Neuronal stem cell (in vitro differentiated cells): ENCODE measurements around the gene CXCL9.
A peak's percentile ranks its signal among the peaks of the same experiment; 100 is the strongest.

Source experiments
- DNase-seq: peaks from one replicate; pipeline ENCODE4 v3.0.0-alpha.2; 2013; ENCODE audit warnings: low spot score
- H2AFZ ChIP-seq: one replicate; pipeline ENCODE4 v1.6.1; 2013; ENCODE audit warnings: mild to moderate bottlenecking, low read length, inconsistent platforms
- H2AK5ac ChIP-seq: 2 replicates; pipeline ENCODE4 v1.6.1; 2013; ENCODE audit warnings: low read depth, mild to moderate bottlenecking, inconsistent platforms, low read length, moderate library complexity, mixed read lengths
- H2BK120ac ChIP-seq: 2 replicates; pipeline ENCODE4 v1.6.1; 2013; ENCODE audit warnings: low read depth, mild to moderate bottlenecking, inconsistent platforms, low read length, moderate library complexity, mixed read lengths
- H2BK12ac ChIP-seq: one replicate; pipeline ENCODE4 v1.6.1; 2013; ENCODE audit warnings: low read length, inconsistent platforms
- H2BK15ac ChIP-seq: 2 replicates; pipeline ENCODE4 v1.6.1; 2013; ENCODE audit warnings: mild to moderate bottlenecking, low read length, inconsistent platforms, mixed read lengths
- H2BK5ac ChIP-seq: one replicate; pipeline ENCODE4 v1.6.1; 2013; ENCODE audit warnings: inconsistent platforms, mild to moderate bottlenecking, low read length, moderate library complexity
- H3K14ac ChIP-seq: one replicate; pipeline ENCODE4 v1.6.1; 2013; ENCODE audit warnings: low read length, inconsistent platforms
- H3K18ac ChIP-seq: 2 replicates; pipeline ENCODE4 v1.6.1; 2013; ENCODE audit warnings: low read length, inconsistent platforms
- H3K23ac ChIP-seq: 2 replicates; pipeline ENCODE4 v1.6.1; 2013; ENCODE audit warnings: low read depth, mild to moderate bottlenecking, mixed read lengths, low read length, inconsistent platforms; ENCODE audit not compliant: poor library complexity
- H3K27ac ChIP-seq: replicated peaks from 3 replicates; pipeline ENCODE4 v1.5.1; 2013; ENCODE audit warnings: low read length, inconsistent platforms
- H3K27me3 ChIP-seq, 3 experiments: 2 replicates each; pipeline ENCODE4 v1.6.1; 2013; ENCODE audit warnings: low read length in 3 of 3, mild to moderate bottlenecking in 2 of 3, inconsistent platforms in 1 of 3, low read depth in 1 of 3, mixed read lengths in 1 of 3, moderate library complexity in 1 of 3; ENCODE audit not compliant: control insufficient read depth in 3 of 3, insufficient read depth in 3 of 3
- H3K36me3 ChIP-seq, 2 donors: replicated peaks in 1 of 2; 2 replicates each; pipeline ENCODE4 v1.6.1; 2013; ENCODE audit warnings: low read length in 2 of 2; ENCODE audit not compliant: control insufficient read depth in 2 of 2, insufficient read depth in 2 of 2
- H3K4ac ChIP-seq: 2 replicates; pipeline ENCODE4 v1.6.1; 2013; ENCODE audit warnings: inconsistent platforms, mild to moderate bottlenecking, low read length, moderate library complexity
- H3K4me1 ChIP-seq, 2 donors: 1 replicate in 1 of 2; 2 replicates in 1 of 2; pipeline ENCODE4 v1.6.1; 2013; ENCODE audit warnings: low read length in 2 of 2, low read depth in 1 of 2; ENCODE audit not compliant: control insufficient read depth in 2 of 2, insufficient read depth in 1 of 2
- H3K4me2 ChIP-seq: one replicate; pipeline ENCODE4 v1.6.1; 2013; ENCODE audit warnings: mild to moderate bottlenecking, low read length, inconsistent platforms; ENCODE audit not compliant: insufficient read depth, poor library complexity, severe bottlenecking
- H3K4me3 ChIP-seq, 2 donors: 2 replicates each; pipeline ENCODE4 v1.5.1; 2013; ENCODE audit warnings: low read length in 2 of 2, mild to moderate bottlenecking in 2 of 2, inconsistent platforms in 1 of 2, moderate library complexity in 1 of 2
- H3K79me1 ChIP-seq: one replicate; pipeline ENCODE4 v1.6.1; 2013; ENCODE audit warnings: low read depth, mild to moderate bottlenecking, inconsistent platforms, low read length, moderate library complexity
- H3K9ac ChIP-seq: one replicate; pipeline ENCODE4 v1.6.1; 2013; ENCODE audit warnings: mild to moderate bottlenecking, low read depth, low read length, inconsistent platforms; ENCODE audit not compliant: poor library complexity
- H3K9me3 ChIP-seq, 2 donors: replicated peaks in 1 of 2; 2 replicates each; pipeline versions ENCODE3 to v1.6.1; 2013; ENCODE audit warnings: low read length in 2 of 2, mild to moderate bottlenecking in 2 of 2, inconsistent platforms in 1 of 2, low read depth in 1 of 2, mixed read lengths in 1 of 2, moderate library complexity in 1 of 2; ENCODE audit not compliant: control insufficient read depth in 2 of 2, insufficient read depth in 1 of 2
- H4K8ac ChIP-seq: one replicate; pipeline ENCODE4 v1.6.1; 2013; ENCODE audit warnings: low read depth, mild to moderate bottlenecking, inconsistent platforms, low read length, moderate library complexity
- H4K91ac ChIP-seq: one replicate; pipeline ENCODE4 v1.6.1; 2013; ENCODE audit warnings: low read length, low read depth, mild to moderate bottlenecking, inconsistent platforms; ENCODE audit not compliant: poor library complexity
- WGBS, 2 donors: extraction: QIAGEN DNeasy Blood & Tissue Kit; methylation state at CpG; one replicate each; pipeline ENCODE4 v1.1.7; 2013; ENCODE audit warnings: missing lambda C conversion rate in 2 of 2, mixed read lengths in 1 of 2; ENCODE audit not compliant: insufficient read length in 2 of 2, insufficient replicate concordance in 1 of 2; ENCODE audit errors: extremely low coverage in 2 of 2; 5-methylcytosine and 5-hydroxymethylcytosine counted together

The CXCL9 gene

DNA sequence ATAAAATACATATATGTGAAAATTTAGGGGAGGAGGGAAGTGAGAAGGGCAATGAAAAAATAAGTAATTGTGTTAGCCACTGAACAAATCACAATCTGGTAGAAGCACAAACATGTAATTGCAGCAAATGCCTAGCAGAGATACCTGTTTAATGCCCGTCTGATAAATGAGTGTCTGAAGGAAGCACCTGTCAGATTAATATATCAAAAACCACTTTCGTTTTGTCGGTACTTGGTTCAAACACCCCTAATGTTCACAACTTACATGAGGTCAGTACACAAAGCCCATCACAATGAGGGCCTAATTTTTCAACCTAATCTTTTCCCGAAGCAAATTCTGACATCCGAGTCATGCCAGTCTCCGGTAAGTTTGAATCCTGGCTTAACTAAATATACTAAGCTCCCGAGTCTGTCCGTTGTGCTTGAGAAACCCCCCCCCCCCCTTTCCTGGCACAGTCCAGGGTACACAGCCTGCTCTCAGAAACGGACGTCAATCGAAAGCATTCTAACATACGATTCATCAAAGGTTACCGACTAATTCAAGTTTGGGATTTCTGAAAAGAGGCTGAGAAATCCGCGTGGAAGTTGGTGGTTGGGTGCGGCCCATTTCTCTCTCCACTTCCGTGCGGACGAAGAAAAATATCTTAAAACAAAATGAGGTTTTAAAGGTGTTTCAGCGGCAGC is 17.3 kb downstream of the CXCL9 start:
- Histone ChIP-seq H3K9ac (no peak overlapping the region), H3K4me1 (peaks cover 5 to 6% of the 10 kb centered on the region in 2 donors), H4K8ac (no peak overlapping the region), H2AK5ac (no peak overlapping the region), H2BK15ac (no peak overlapping the region), H2BK12ac (no peak overlapping the region), H3K18ac (no peak overlapping the region), H2AFZ (peak overlapping the region; percentile 93), H3K27me3 (no peaks in the 10 kb centered on the region), H3K27ac (no peak overlapping the region), H2BK5ac (no peak overlapping the region), H4K91ac (no peak overlapping the region), H3K4me3 (peak overlapping the region; percentile 87 to 95), H3K79me1 (peaks cover 2% of the 10 kb centered on the region), H3K23ac (no peak overlapping the region), H3K9me3 (no peaks in the 10 kb centered on the region), H3K36me3 (peaks cover 0 to 7% of the 10 kb centered on the region in 2 donors), H3K4ac (no peak overlapping the region), H3K14ac (no peak overlapping the region), H2BK120ac (no peak overlapping the region), H3K4me2 (peak overlapping the region; percentile 74)
- no CpG with 5 or more reads among the region's 20 CpGs for WGBS, 2 donors
- no peak for DNase-seq

DNA sequence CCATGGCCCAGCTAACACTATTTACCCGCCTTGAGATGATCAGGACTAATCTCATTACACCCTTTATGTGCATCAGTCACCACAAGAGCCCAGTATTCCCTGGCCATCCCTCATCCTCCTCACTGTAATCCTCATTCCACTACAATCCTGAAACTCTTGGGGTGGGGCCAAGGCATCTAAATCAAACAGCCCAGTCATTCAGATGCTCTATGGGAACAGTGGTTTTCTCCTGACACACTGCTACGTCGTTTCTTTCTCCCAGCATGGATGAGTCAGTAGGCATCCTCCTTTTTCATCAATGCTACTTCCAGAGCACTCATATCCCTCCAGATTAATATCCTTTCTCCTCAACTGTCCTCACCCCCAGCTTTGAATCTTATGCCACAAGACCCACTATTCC is 22.2 kb downstream of the CXCL9 start:
- Histone ChIP-seq H3K9ac (no peak overlapping the region), H3K4ac (no peak overlapping the region), H3K23ac (no peak overlapping the region), H3K79me1 (peaks cover 2% of the 10 kb centered on the region), H2AK5ac (no peak overlapping the region), H4K91ac (no peak overlapping the region), H3K9me3 (no peaks in the 10 kb centered on the region), H3K4me2 (no peak overlapping the region), H2BK12ac (no peak overlapping the region), H2BK5ac (no peak overlapping the region), H3K27me3 (no peaks in the 10 kb centered on the region), H3K18ac (no peak overlapping the region), H3K14ac (no peak overlapping the region), H4K8ac (no peak overlapping the region), H3K36me3 (peaks cover 4 to 37% of the 10 kb centered on the region in 2 donors), H3K27ac (no peak overlapping the region), H2BK15ac (no peak overlapping the region), H2AFZ (no peak overlapping the region), H2BK120ac (no peak overlapping the region), H3K4me3 (no peak overlapping the region), H3K4me1 (peaks cover 5 to 6% of the 10 kb centered on the region in 2 donors)
- WGBS, 2 donors, result no CpG with 5 or more reads among the region's 3 CpGs
- DNase-seq, result no peak

DNA sequence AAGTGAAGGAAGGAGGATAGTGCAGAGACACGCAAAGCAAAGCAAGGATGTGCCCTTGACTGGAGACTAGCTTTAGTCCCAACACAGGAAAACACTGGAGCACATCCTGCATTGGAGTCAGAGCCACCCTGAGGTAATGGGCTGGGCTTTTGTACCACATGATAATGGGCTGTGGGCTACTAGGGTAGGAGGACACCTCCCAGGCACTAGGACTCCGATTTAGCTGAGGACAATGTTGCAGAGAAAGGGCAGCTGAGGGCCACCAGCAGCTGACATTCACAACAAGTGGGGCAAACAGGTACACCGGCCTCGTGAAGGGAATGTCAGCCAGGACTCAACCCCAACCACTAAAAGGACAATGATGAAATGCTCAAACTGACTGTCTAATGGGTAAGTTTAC is 26.7 kb downstream of the CXCL9 start:
- H2AK5ac ChIP-seq, result no peak overlapping the region
- no CpG with 5 or more reads among the region's 4 CpGs for WGBS, 2 donors
- H3K27ac ChIP-seq, result no peak overlapping the region
- no peak overlapping the region for H3K14ac ChIP-seq
- peak overlapping the region in 1 of 2 donors; percentile 19 for H3K4me3 ChIP-seq
- H3K4ac ChIP-seq, result no peak overlapping the region
- peaks cover 0 to 16% of the 10 kb centered on the region in 2 donors for H3K9me3 ChIP-seq
- H3K9ac ChIP-seq, result no peak overlapping the region
- H2BK5ac ChIP-seq, result no peak overlapping the region
- peak overlapping the region; percentile 86 for H3K23ac ChIP-seq
- no peak overlapping the region for H2BK15ac ChIP-seq
- no peak overlapping the region for H4K91ac ChIP-seq
- no peaks in the 10 kb centered on the region for H3K27me3 ChIP-seq
- no peak overlapping the region for H3K18ac ChIP-seq
- no peak for DNase-seq
- no peak overlapping the region for H2AFZ ChIP-seq
- H2BK120ac ChIP-seq, result no peak overlapping the region
- no peaks in the 10 kb centered on the region for H3K79me1 ChIP-seq
- no peak overlapping the region for H4K8ac ChIP-seq
- peaks cover 11 to 72% of the 10 kb centered on the region in 2 donors for H3K36me3 ChIP-seq
- H3K4me1 ChIP-seq, result no peaks in the 10 kb centered on the region
- no peak overlapping the region for H2BK12ac ChIP-seq
- no peak overlapping the region for H3K4me2 ChIP-seq

- H2BK12ac ChIP-seq, result no peak overlapping the region
- no peaks in the 10 kb centered on the region for H3K79me1 ChIP-seq
- no peak overlapping the region for H3K23ac ChIP-seq
- no peak overlapping the region for H3K4ac ChIP-seq
- H4K91ac ChIP-seq, result no peak overlapping the region
- H2BK15ac ChIP-seq, result no peak overlapping the region
- no CpG with 5 or more reads among the region's 2 CpGs for WGBS, 2 donors
- no peak for DNase-seq
- no peak overlapping the region for H3K18ac ChIP-seq
- H3K27me3 ChIP-seq, result no peaks in the 10 kb centered on the region
- no peak overlapping the region for H3K4me2 ChIP-seq
- H2BK120ac ChIP-seq, result no peak overlapping the region
- H3K9me3 ChIP-seq, result peaks cover 0 to 16% of the 10 kb centered on the region in 2 donors
- no peak overlapping the region for H3K14ac ChIP-seq
- no peak overlapping the region for H2AK5ac ChIP-seq
- no peaks in the 10 kb centered on the region for H3K4me1 ChIP-seq
- H3K4me3 ChIP-seq, result no peak overlapping the region
- peaks cover 22 to 92% of the 10 kb centered on the region in 2 donors for H3K36me3 ChIP-seq
- H4K8ac ChIP-seq, result no peak overlapping the region
- no peak overlapping the region for H2AFZ ChIP-seq
- H3K27ac ChIP-seq, result no peak overlapping the region
- no peak overlapping the region for H3K9ac ChIP-seq
- H2BK5ac ChIP-seq, result no peak overlapping the region
These were observed 31.1 kb downstream of the CXCL9 start for GRCh38 chr4:75976177-75976576.
